ENCODE measurements around the gene THADA. TPM values are rescaled to one million over a fixed set of nuclear protein-coding genes. Genes with fewer than 3 reads are reported as not detected.
A peak's percentile ranks its signal among the peaks of the same experiment; 100 is the strongest.
"Not testable (repeated sequence)": the region's sequence is repeated elsewhere in the genome, so short reads cannot be mapped to it uniquely, and the experiment has no call there.

THADA gene
- total and polyA plus RNA-seq, 7 experiments from 2014 or later: 11.7 to 43.0 (median 39.6) TPM

- CTCF ChIA-PET: interaction anchor here (0.6 kb wide), 2 partner anchors 195 to 977 kb away, joined by 3 read pairs; no protein-coding TSS in a partner anchor
- ATAC-seq: not testable (repeated sequence)
These were observed 209.2 kb downstream of the THADA start for GRCh38 chr2:43386679-43387078.

DNA sequence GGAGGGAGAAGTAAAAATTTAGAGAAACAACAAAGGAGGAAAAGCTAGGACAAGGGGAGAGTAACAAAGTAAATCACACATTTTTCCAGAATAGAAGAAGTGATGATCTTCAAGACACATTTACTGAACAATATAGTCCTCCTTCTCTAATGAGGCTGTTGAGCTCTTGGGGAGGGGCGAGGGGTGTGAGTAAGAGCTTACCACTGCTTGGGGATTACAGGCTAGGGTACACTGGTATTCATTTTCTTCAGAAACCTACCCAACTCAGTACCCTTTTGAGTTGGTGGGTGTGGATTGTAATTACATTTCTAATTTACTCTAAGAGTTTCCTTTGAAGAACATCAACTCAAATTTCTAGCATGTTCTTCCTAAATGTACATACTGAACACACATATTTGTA lies 211.7 kb downstream of the THADA start:
- Mint-ChIP-seq H3K9me3 (peaks cover 0 to 5% (median 0%) of the 10 kb centered on the region in 11 donors), H3K27me3 (no peaks in the 10 kb centered on the region), H3K4me3 (no peak overlapping the region), H3K36me3 (peaks cover 0 to 35% (median 20%) of the 10 kb centered on the region in 5 donors), H3K4me1 (peaks cover 0 to 27% (median 7%) of the 10 kb centered on the region in 7 donors), H3K27ac (no peak overlapping the region)
- no peak for ATAC-seq
- Histone ChIP-seq H3K27ac (ENCODE audit: low read depth, low read length) (no peak overlapping the region), H3K4me1 (ENCODE audit: control insufficient read depth in 2 of 2, insufficient read depth in 2 of 2, low read length in 2 of 2) (peaks cover 0 to 11% of the 10 kb centered on the region in 2 donors), H3K36me3 (ENCODE audit: control insufficient read depth in 2 of 3, insufficient read depth in 3 of 3, low read length in 3 of 3) (no peaks in the 10 kb centered on the region), H3K9me3 (ENCODE audit: control insufficient read depth in 2 of 3, low read length in 3 of 3) (no peaks in the 10 kb centered on the region), H3K4me3 (ENCODE audit: low read length) (no peak overlapping the region), H3K27me3 (ENCODE audit: control insufficient read depth in 2 of 2, insufficient read depth in 2 of 2, low read length in 2 of 2) (no peaks in the 10 kb centered on the region)
- no peak for DNase-seq
- intact Hi-C loops (cut with micrococcal nuclease): no loop called here
- CTCF ChIA-PET: no interaction called here
- POLR2A ChIA-PET: interaction anchor here (0.7 kb wide), 1 partner anchor 263 kb away, joined by 3 read pairs; no protein-coding TSS in a partner anchor

More at GRCh38 chr2:43386679-43387078, 209.2 kb downstream of the THADA start:
- POLR2A ChIA-PET; intact Hi-C loops (cut with micrococcal nuclease); H3K9me3 Mint-ChIP-seq; H3K27me3 ChIP-seq (ENCODE audit: control insufficient read depth in 2 of 2, insufficient read depth in 2 of 2, low read length in 2 of 2); H3K4me3 ChIP-seq (ENCODE audit: low read length); H3K36me3 ChIP-seq (ENCODE audit: control insufficient read depth in 2 of 3, insufficient read depth in 3 of 3, low read length in 3 of 3); H3K27ac ChIP-seq (ENCODE audit: low read depth, low read length); H3K9me3 ChIP-seq (ENCODE audit: control insufficient read depth in 2 of 3, low read length in 3 of 3); DNase-seq; H3K27me3 Mint-ChIP-seq: not testable (repeated sequence)
- peak overlapping the region in 2 of 9 donors; percentile 36 to 58 for H3K27ac Mint-ChIP-seq
- H3K36me3 Mint-ChIP-seq: peaks cover 0 to 21% (median 12%) of the 10 kb centered on the region in 5 donors
- peak overlapping the region in 1 of 10 donors; percentile 26 for H3K4me3 Mint-ChIP-seq
- peaks cover 0 to 11% of the 10 kb centered on the region in 2 donors for H3K4me1 ChIP-seq (ENCODE audit: control insufficient read depth in 2 of 2, insufficient read depth in 2 of 2, low read length in 2 of 2)
- peaks cover 0 to 32% (median 12%) of the 10 kb centered on the region in 7 donors for H3K4me1 Mint-ChIP-seq

DNA sequence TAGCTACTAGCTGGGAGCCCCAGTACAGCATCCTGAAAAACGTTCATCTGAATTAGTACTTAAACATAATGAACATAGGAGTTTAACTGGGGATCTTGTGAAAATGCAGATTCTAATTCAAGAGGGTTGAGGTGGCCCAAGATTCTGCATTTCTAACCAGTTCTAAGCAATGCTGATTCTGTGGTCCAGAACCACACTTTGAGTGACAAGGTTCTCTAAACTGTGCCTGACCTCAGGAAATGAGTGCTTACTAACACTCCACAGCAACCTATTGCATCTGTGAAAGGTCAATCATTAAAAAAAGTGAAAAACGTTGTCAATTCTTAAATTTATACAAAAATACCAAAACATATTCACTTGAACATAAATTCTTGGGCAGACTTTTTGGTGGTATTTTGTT lies 212.3 kb downstream of the THADA start:
- Mint-ChIP-seq H3K4me1 (peaks cover 0 to 27% (median 4%) of the 10 kb centered on the region in 7 donors), H3K4me3 (no peak overlapping the region), H3K27me3 (no peaks in the 10 kb centered on the region), H3K36me3 (peaks cover 4 to 41% (median 25%) of the 10 kb centered on the region in 5 donors), H3K27ac (no peak overlapping the region), H3K9me3 (peaks cover 0 to 5% (median 0%) of the 10 kb centered on the region in 11 donors)
- intact Hi-C loops (cut with micrococcal nuclease): no loop called here
- Histone ChIP-seq H3K36me3 (ENCODE audit: control insufficient read depth in 2 of 3, insufficient read depth in 3 of 3, low read length in 3 of 3) (no peaks in the 10 kb centered on the region), H3K4me1 (ENCODE audit: control insufficient read depth in 2 of 2, insufficient read depth in 2 of 2, low read length in 2 of 2) (peaks cover 0 to 11% of the 10 kb centered on the region in 2 donors), H3K27me3 (ENCODE audit: control insufficient read depth in 2 of 2, insufficient read depth in 2 of 2, low read length in 2 of 2) (no peaks in the 10 kb centered on the region), H3K4me3 (ENCODE audit: low read length) (no peak overlapping the region), H3K9me3 (ENCODE audit: control insufficient read depth in 2 of 3, low read length in 3 of 3) (no peaks in the 10 kb centered on the region), H3K27ac (ENCODE audit: low read depth, low read length) (no peak overlapping the region)
- ATAC-seq: no peak
- ChIA-PET CTCF (no interaction called here), POLR2A (interaction anchor here (0.7 kb wide), 1 partner anchor 263 kb away, joined by 3 read pairs; no protein-coding TSS in a partner anchor)
- DNase-seq: no peak

DNA sequence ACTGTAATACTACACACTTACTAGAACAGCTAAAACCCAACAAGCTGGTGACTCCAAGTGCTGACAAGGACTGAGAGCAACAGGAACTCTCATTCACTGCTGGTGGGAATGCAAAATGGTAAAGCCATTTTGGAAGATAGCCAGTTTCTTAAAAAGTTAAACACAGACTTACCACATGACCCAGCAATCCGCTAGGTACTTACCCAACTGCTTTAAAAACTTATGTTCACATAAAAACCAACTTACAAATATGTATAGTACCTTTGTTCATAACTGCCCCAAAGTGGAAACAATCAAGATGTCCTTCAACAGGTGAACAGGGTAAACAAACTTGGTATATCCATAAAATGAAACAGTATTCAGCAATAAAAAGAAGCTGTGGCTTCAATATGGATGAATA lies 216.3 kb downstream of the THADA start:
- DNase-seq (no peak), ATAC-seq (no peak)
- H3K36me3 ChIP-seq (ENCODE audit: control insufficient read depth in 2 of 3, insufficient read depth in 3 of 3, low read length in 3 of 3): no peaks in the 10 kb centered on the region
- Mint-ChIP-seq H3K27me3 (no peaks in the 10 kb centered on the region), H3K4me3 (no peak overlapping the region), H3K36me3 (peaks cover 11 to 49% (median 31%) of the 10 kb centered on the region in 5 donors), H3K4me1 (peaks cover 0 to 12% (median 5%) of the 10 kb centered on the region in 7 donors), H3K9me3 (peaks cover 0 to 5% (median 0%) of the 10 kb centered on the region in 11 donors), H3K27ac (no peak overlapping the region)
- no peaks in the 10 kb centered on the region for H3K27me3 ChIP-seq (ENCODE audit: control insufficient read depth in 2 of 2, insufficient read depth in 2 of 2, low read length in 2 of 2)
- no peak overlapping the region for H3K27ac ChIP-seq (ENCODE audit: low read depth, low read length)
- H3K9me3 ChIP-seq (ENCODE audit: control insufficient read depth in 2 of 3, low read length in 3 of 3): no peaks in the 10 kb centered on the region
- POLR2A ChIA-PET: no interaction called here
- H3K4me3 ChIP-seq (ENCODE audit: low read length): no peak overlapping the region
- CTCF ChIA-PET: no interaction called here
- no peaks in the 10 kb centered on the region for H3K4me1 ChIP-seq (ENCODE audit: control insufficient read depth in 2 of 2, insufficient read depth in 2 of 2, low read length in 2 of 2)
- intact Hi-C loops (cut with micrococcal nuclease): no loop called here

DNA sequence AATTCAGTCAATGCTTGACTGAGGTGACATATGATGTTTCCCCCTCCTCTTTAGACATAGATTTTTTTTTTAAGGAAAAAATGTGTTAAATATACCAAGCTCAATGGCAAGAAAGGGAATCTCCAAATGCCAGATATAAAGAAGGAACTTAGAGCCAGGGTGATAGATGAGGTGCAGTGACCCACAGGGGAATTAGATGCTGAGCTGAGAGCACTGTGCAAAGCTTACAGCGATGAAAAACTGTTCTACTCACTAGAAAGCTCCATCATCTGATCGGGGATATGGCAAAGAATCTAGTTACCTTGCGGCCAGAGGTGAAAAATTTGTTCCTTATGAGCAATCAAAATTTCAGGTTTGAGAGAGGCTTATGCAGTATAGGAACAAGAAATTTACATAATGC lies 218.5 kb downstream of the THADA start:
- H3K4me1 Mint-ChIP-seq: peaks cover 0 to 11% (median 2%) of the 10 kb centered on the region in 7 donors
- no peak overlapping the region for H3K4me3 ChIP-seq (ENCODE audit: low read length)
- DNase-seq (no peak), ATAC-seq (no peak)
- intact Hi-C loops (cut with micrococcal nuclease): no loop called here
- no peak overlapping the region for H3K27ac Mint-ChIP-seq
- no peaks in the 10 kb centered on the region for H3K27me3 Mint-ChIP-seq
- H3K9me3 ChIP-seq (ENCODE audit: control insufficient read depth in 2 of 3, low read length in 3 of 3): no peaks in the 10 kb centered on the region
- no peak overlapping the region for H3K4me3 Mint-ChIP-seq
- H3K27ac ChIP-seq (ENCODE audit: low read depth, low read length): no peak overlapping the region
- peaks cover 11 to 42% (median 31%) of the 10 kb centered on the region in 5 donors for H3K36me3 Mint-ChIP-seq
- ChIA-PET POLR2A (no interaction called here), CTCF (no interaction called here)
- H3K9me3 Mint-ChIP-seq: peaks cover 0 to 5% (median 0%) of the 10 kb centered on the region in 11 donors
- no peaks in the 10 kb centered on the region for H3K27me3 ChIP-seq (ENCODE audit: control insufficient read depth in 2 of 2, insufficient read depth in 2 of 2, low read length in 2 of 2)
- no peaks in the 10 kb centered on the region for H3K4me1 ChIP-seq (ENCODE audit: control insufficient read depth in 2 of 2, insufficient read depth in 2 of 2, low read length in 2 of 2)
- H3K36me3 ChIP-seq (ENCODE audit: control insufficient read depth in 2 of 3, insufficient read depth in 3 of 3, low read length in 3 of 3): no peaks in the 10 kb centered on the region

GRCh38 chr2:43376523-43377198 lies 219.2 kb downstream of the THADA start:
- no peaks in the 10 kb centered on the region for H3K36me3 ChIP-seq (ENCODE audit: control insufficient read depth in 2 of 3, insufficient read depth in 3 of 3, low read length in 3 of 3)
- H3K27ac Mint-ChIP-seq: no peak overlapping the region
- H3K4me3 Mint-ChIP-seq: no peak overlapping the region

More at GRCh38 chr2:43376523-43377198, 219.2 kb downstream of the THADA start:
- Mint-ChIP-seq H3K9me3 (peaks cover 0 to 5% (median 0%) of the 10 kb centered on the region in 11 donors), H3K36me3 (peaks cover 11 to 41% (median 31%) of the 10 kb centered on the region in 5 donors), H3K27me3 (no peaks in the 10 kb centered on the region), H3K4me1 (peaks cover 0 to 10% (median 4%) of the 10 kb centered on the region in 7 donors)
- intact Hi-C loops (cut with micrococcal nuclease): no loop called here
- ATAC-seq: no peak
- Histone ChIP-seq H3K4me1 (ENCODE audit: control insufficient read depth in 2 of 2, insufficient read depth in 2 of 2, low read length in 2 of 2) (no peaks in the 10 kb centered on the region), H3K9me3 (ENCODE audit: control insufficient read depth in 2 of 3, low read length in 3 of 3) (no peaks in the 10 kb centered on the region), H3K4me3 (ENCODE audit: low read length) (no peak overlapping the region), H3K27ac (ENCODE audit: low read depth, low read length) (no peak overlapping the region), H3K27me3 (ENCODE audit: control insufficient read depth in 2 of 2, insufficient read depth in 2 of 2, low read length in 2 of 2) (no peaks in the 10 kb centered on the region)
- CTCF ChIA-PET: no interaction called here
- POLR2A ChIA-PET: no interaction called here
- DNase-seq: no peak
